Liver (tissue), 9 donors: Measurements from ENCODE around the gene NUDC. TPM values are rescaled to one million over a fixed set of nuclear protein-coding genes. Genes with fewer than 3 reads are reported as not detected.
A peak's percentile ranks its signal among the peaks of the same experiment; 100 is the strongest.
"Not testable (repeated sequence)": the region's sequence is repeated elsewhere in the genome, so short reads cannot be mapped to it uniquely, and the experiment has no call there.

Experiments used
- DNase-seq: peaks from one replicate; pipeline ENCODE4 v3.0.0-alpha.2; 2017; ENCODE audit warnings: low spot score
- H3K27ac ChIP-seq, 2 donors: one replicate each; pipeline ENCODE4 v1.7.0; 2013; ENCODE audit warnings: inconsistent platforms in 2 of 2, low read length in 2 of 2, control low read depth in 1 of 2, low read depth in 1 of 2, mild to moderate bottlenecking in 1 of 2
- H3K27me3 ChIP-seq, 4 donors: one replicate each; pipeline versions ENCODE4 v1.6.1 to v1.7.0; 2013; ENCODE audit warnings: low read length in 3 of 4, inconsistent platforms in 1 of 4, mild to moderate bottlenecking in 1 of 4, moderate library complexity in 1 of 4; ENCODE audit not compliant: control insufficient read depth in 4 of 4, insufficient read depth in 4 of 4
- H3K36me3 ChIP-seq, 4 donors: one replicate each; pipeline versions ENCODE4 v1.6.1 to v1.7.0; 2013; ENCODE audit warnings: low read length in 3 of 4, mild to moderate bottlenecking in 3 of 4, low read depth in 1 of 4, moderate library complexity in 1 of 4; ENCODE audit not compliant: control insufficient read depth in 4 of 4, insufficient read depth in 3 of 4
- H3K4me1 ChIP-seq, 4 donors: one replicate each; pipeline versions ENCODE4 v1.6.1 to v1.7.0; 2013; ENCODE audit warnings: low read length in 3 of 4, mild to moderate bottlenecking in 3 of 4, moderate library complexity in 1 of 4; ENCODE audit not compliant: control insufficient read depth in 4 of 4, insufficient read depth in 4 of 4
- H3K4me3 ChIP-seq, 3 donors: one replicate each; pipeline versions ENCODE4 v1.6.1 to v1.7.0; 2013; ENCODE audit warnings: low read length in 3 of 3, control low read depth in 1 of 3, low read depth in 1 of 3, mild to moderate bottlenecking in 1 of 3
- H3K9ac ChIP-seq, 2 donors: one replicate each; pipeline ENCODE4 v1.7.0; 2013; ENCODE audit warnings: low read length in 2 of 2, mild to moderate bottlenecking in 2 of 2, moderate library complexity in 2 of 2, control low read depth in 1 of 2, low read depth in 1 of 2
- H3K9me3 ChIP-seq, 4 donors: one replicate each; pipeline versions ENCODE4 v1.6.1 to v1.7.0; 2013; ENCODE audit warnings: low read length in 3 of 4; ENCODE audit not compliant: control insufficient read depth in 4 of 4
- EGR1 ChIP-seq, 2 donors: IDR thresholded peaks; 2 replicates each; pipeline ENCODE4 v1.6.1; 2016 to 2018; ENCODE audit warnings: antibody characterized with exemption in 2 of 2, low read depth in 2 of 2
- FOXA1 ChIP-seq: IDR thresholded peaks from 2 replicates; pipeline ENCODE4 v1.6.1; 2016; ENCODE audit warnings: antibody characterized with exemption
- GABPA ChIP-seq, 2 donors: IDR thresholded peaks in 1 of 2; conservative IDR thresholded peaks in 1 of 2; 2 replicates each; pipeline ENCODE4 v1.6.1; 2016; ENCODE audit warnings: antibody characterized with exemption in 2 of 2, mild to moderate bottlenecking in 1 of 2, moderate library complexity in 1 of 2
- HNF4A ChIP-seq, 2 donors: conservative IDR thresholded peaks; 2 replicates each; pipeline ENCODE4 v1.6.1; 2016; ENCODE audit warnings: antibody characterized with exemption in 2 of 2, mild to moderate bottlenecking in 2 of 2
- HNF4G ChIP-seq: IDR thresholded peaks from 2 replicates; pipeline ENCODE4 v1.6.1; 2016; ENCODE audit warnings: antibody characterized with exemption
- JUND ChIP-seq, 2 donors: IDR thresholded peaks; 2 replicates each; pipeline ENCODE4 v1.6.1; 2016; ENCODE audit warnings: antibody characterized with exemption in 2 of 2
- NR2F2 ChIP-seq: IDR thresholded peaks from 2 replicates; pipeline ENCODE4 v1.6.1; 2016; ENCODE audit warnings: antibody characterized with exemption
- RAD21 ChIP-seq, 2 donors: IDR thresholded peaks; 2 replicates each; pipeline ENCODE4 v1.6.1; 2016; ENCODE audit warnings: antibody characterized with exemption in 2 of 2, mild to moderate bottlenecking in 2 of 2
- RXRA ChIP-seq, 2 donors: IDR thresholded peaks; 2 replicates each; pipeline ENCODE4 v1.6.1; 2017 to 2018; ENCODE audit warnings: antibody characterized with exemption in 2 of 2, mild to moderate bottlenecking in 1 of 2
- SP1 ChIP-seq: IDR thresholded peaks from 2 replicates; pipeline ENCODE4 v1.6.1; 2018; ENCODE audit warnings: antibody characterized with exemption, mild to moderate bottlenecking
- YY1 ChIP-seq: IDR thresholded peaks from 2 replicates; pipeline ENCODE4 v1.6.1; 2016; ENCODE audit warnings: antibody characterized with exemption, mild to moderate bottlenecking
- WGBS: extraction: QIAGEN DNeasy Blood & Tissue Kit; methylation state at CpG from one replicate; pipeline ENCODE4 v1.1.7; 2013; 5-methylcytosine and 5-hydroxymethylcytosine counted together
- polyA plus RNA-seq, 2 donors: library from polyadenylated mRNA; stranded (reverse) in 1 of 2; unstranded in 1 of 2; fragments of 200-250 nt in 1 of 2; fragments of >200 nt in 1 of 2; fragmentation: Nextera tagmentation in 1 of 2; extraction: Ambion mirVana in 1 of 2; gene quantifications; one replicate each; pipeline versions ENCODE4 v1.2.1 to v1.2.3, GENCODE V29; 2013 to 2015
- total RNA-seq, 2 donors: library from RNA; depleted of rRNA; stranded (reverse); fragments of >200 nt; gene quantifications; one replicate each; pipeline ENCODE4 v1.2.3, GENCODE V29; 2014
- TF ChIP-seq, protein P1 (sequence below): IDR thresholded peaks from 2 replicates; pipeline ENCODE4 v1.6.1; 2016; ENCODE audit warnings: antibody characterized with exemption, mild to moderate bottlenecking
- TF ChIP-seq, protein P2 (sequence below): IDR thresholded peaks from 2 replicates; pipeline ENCODE4 v1.6.1; 2016; ENCODE audit warnings: antibody characterized with exemption
- TF ChIP-seq, protein P3 (sequence below): IDR thresholded peaks from 2 replicates; pipeline ENCODE4 v1.6.1; 2016; ENCODE audit warnings: antibody characterized with exemption
- TF ChIP-seq, protein P4 (sequence below): fragments of 150-350 bp; IDR thresholded peaks from 2 replicates; pipeline ENCODE4 v1.5.1; 2017; ENCODE audit warnings: improper control_type of control experiment, low read depth, low read length; ENCODE audit not compliant: missing input control
- donor health status: healthy.
- donor health status: healthy.
- donor health status: healthy.
- donor health status: healthy.
- donor health status: healthy.

Gene NUDC
- 10 to 100 TPM; 18.2 to 22.8 TPM for total RNA-seq
- 10 to 100 TPM; 49.7 to 50.7 TPM for polyA plus RNA-seq

DNA sequence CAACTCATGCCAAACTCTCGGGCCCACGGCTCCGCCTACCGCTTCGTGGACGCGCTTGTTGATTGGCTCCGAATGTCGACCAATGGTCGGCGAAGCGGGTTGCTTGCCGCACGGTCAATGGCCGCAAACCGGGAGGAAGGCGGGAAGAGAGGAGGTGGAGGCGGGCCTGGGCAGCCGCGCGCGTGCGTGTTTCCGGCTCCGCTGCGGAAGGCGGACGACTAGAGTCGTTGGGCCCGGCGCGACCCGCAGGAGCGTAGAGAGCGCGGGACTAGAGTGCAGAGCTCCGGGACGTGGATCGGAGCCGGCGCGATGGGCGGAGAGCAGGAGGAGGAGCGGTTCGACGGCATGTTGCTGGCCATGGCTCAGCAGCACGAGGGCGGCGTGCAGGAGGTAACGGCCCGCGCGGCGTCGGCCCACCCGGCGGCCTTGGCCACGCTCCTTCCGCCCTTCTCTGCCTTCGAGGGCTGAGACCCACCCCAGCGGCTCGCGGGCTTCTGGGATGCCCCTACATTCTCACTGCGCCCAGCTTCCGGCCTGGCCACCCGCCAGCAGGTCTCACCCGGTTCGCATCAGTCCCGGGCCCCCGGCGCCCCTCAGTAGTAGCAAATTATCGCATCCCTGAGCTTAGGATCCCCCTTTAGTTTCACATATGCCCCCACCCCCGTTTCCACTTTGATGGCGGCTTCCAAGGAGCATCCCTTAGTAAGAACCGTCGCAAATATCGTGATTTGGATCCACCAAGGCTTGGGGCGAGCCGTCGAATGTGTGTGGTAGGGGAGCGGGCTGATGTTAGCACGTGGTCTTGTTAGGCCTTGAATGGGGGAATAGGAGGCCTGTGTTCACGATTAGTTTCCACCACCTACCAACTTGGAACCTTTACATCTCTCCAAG, at the start of gene NUDC:
Gene NUDC (plus strand): TSS at position 204 of the 891 bp plus-strand sequence. CDS start 106 bp downstream, at position 310.
- under 1% methylated on average over 83 of the region's 83 CpGs for WGBS
- peaks cover 4 to 20% (median 12%) of the 10 kb centered on the region in 4 donors for H3K4me1 ChIP-seq

DNA sequence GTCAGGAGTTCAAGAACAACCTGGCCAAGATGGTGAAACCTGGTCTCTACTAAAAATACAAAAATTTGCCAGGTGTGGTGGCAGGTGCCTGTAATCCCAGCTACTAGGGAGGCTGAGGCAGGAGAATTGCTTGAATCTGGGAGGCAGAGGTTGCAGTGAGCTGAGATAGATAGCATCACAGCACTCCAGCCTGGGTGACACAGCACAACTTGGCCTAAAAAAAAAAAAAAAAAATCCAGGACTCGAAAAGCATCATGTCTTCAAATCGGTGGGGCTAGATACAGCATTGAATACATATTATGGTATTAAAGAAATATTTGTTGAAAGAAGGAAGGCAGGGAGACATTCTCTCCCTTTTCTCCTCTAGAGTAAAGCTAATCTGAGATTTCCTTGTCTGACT, 48.4 kb upstream of the NUDC start:
- 79% methylated on average over 2 of the region's 2 CpGs for WGBS
- H3K9me3 ChIP-seq, H3K4me1 ChIP-seq, H3K27ac ChIP-seq, DNase-seq, H3K27me3 ChIP-seq, H3K36me3 ChIP-seq, H3K4me3 ChIP-seq, H3K9ac ChIP-seq: not testable (repeated sequence)

More for the DNA sequence above, at the start of gene NUDC:
- Histone ChIP-seq H3K9me3 (no peaks in the 10 kb centered on the region), H3K36me3 (peaks cover 1 to 14% (median 11%) of the 10 kb centered on the region in 4 donors), H3K27me3 (no peaks in the 10 kb centered on the region), H3K4me3 (peak within 1 kb of the TSS; percentile 71 to 88 (median 74)), H3K9ac (peak within 1 kb of the TSS; percentile 60 to 81), H3K27ac (peak within 1 kb of the TSS; percentile 89 to 90)
- DNase-seq = peak; percentile 95
- TF ChIP-seq HNF4G = no peak
- TF ChIP-seq GABPA (IDR thresholded peaks at IDR 0.05 in 1 of 2, conservative IDR thresholded peaks at IDR 0.05 in 1 of 2) = peak; percentile 67 to 93
- TF ChIP-seq RAD21 (IDR thresholded peaks at IDR 0.05) = peak in 1 of 2 donors; percentile 33
- peak; percentile 86 for TF ChIP-seq SP1
- TF ChIP-seq, protein P1, sequence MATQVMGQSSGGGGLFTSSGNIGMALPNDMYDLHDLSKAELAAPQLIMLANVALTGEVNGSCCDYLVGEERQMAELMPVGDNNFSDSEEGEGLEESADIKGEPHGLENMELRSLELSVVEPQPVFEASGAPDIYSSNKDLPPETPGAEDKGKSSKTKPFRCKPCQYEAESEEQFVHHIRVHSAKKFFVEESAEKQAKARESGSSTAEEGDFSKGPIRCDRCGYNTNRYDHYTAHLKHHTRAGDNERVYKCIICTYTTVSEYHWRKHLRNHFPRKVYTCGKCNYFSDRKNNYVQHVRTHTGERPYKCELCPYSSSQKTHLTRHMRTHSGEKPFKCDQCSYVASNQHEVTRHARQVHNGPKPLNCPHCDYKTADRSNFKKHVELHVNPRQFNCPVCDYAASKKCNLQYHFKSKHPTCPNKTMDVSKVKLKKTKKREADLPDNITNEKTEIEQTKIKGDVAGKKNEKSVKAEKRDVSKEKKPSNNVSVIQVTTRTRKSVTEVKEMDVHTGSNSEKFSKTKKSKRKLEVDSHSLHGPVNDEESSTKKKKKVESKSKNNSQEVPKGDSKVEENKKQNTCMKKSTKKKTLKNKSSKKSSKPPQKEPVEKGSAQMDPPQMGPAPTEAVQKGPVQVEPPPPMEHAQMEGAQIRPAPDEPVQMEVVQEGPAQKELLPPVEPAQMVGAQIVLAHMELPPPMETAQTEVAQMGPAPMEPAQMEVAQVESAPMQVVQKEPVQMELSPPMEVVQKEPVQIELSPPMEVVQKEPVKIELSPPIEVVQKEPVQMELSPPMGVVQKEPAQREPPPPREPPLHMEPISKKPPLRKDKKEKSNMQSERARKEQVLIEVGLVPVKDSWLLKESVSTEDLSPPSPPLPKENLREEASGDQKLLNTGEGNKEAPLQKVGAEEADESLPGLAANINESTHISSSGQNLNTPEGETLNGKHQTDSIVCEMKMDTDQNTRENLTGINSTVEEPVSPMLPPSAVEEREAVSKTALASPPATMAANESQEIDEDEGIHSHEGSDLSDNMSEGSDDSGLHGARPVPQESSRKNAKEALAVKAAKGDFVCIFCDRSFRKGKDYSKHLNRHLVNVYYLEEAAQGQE = peak; percentile 85
- TF ChIP-seq, protein P2, sequence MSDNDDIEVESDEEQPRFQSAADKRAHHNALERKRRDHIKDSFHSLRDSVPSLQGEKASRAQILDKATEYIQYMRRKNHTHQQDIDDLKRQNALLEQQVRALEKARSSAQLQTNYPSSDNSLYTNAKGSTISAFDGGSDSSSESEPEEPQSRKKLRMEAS = peak; percentile 43
- TF ChIP-seq YY1 = peak; percentile 95
- TF ChIP-seq RXRA (IDR thresholded peaks at IDR 0.05) = peak; percentile 93 to 99
- TF ChIP-seq, protein P3, sequence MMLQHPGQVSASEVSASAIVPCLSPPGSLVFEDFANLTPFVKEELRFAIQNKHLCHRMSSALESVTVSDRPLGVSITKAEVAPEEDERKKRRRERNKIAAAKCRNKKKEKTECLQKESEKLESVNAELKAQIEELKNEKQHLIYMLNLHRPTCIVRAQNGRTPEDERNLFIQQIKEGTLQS = no peak
- no peak for TF ChIP-seq NR2F2
- peak in 1 of 2 donors; percentile 24 for TF ChIP-seq HNF4A (conservative IDR thresholded peaks at IDR 0.05)
- no peak for TF ChIP-seq JUND (IDR thresholded peaks at IDR 0.05)
- peak; percentile 46 for TF ChIP-seq FOXA1

DNA sequence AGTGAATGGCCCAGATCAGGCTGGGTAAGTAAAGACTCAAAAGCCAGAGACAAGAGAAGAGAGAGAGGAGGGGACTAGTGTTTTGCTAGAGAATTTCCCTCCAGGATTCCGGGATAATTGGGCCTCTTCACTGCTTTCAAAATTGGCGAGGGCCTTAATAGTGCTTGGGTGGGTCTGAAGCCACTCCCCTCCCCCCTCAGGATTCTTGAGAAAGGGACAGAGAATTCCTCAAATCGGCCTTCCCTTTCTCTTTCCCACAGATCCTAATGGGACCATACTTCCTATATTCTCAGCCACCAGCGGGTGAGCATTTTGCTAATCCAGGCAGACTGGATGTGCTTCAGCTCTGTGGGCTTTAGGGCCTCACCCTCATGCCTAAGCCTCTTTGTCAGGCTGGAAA, 46.6 kb upstream of the NUDC start:
- H3K27ac ChIP-seq = no peak overlapping the region
- no peaks in the 10 kb centered on the region for H3K27me3 ChIP-seq
- H3K9me3 ChIP-seq = no peaks in the 10 kb centered on the region
- WGBS = 82% methylated on average over 4 of the region's 4 CpGs
- H3K4me1 ChIP-seq = peaks cover 0 to 9% (median 6%) of the 10 kb centered on the region in 4 donors
- peaks cover 0 to 10% (median 7%) of the 10 kb centered on the region in 4 donors for H3K36me3 ChIP-seq
- H3K9ac ChIP-seq = no peak overlapping the region
- no peak overlapping the region for H3K4me3 ChIP-seq
- no peak for DNase-seq
- no peak for TF ChIP-seq RAD21 (IDR thresholded peaks at IDR 0.05)
- no peak for TF ChIP-seq HNF4G
- no peak for TF ChIP-seq YY1
- TF ChIP-seq, protein P1 = no peak
- TF ChIP-seq, protein P4, sequence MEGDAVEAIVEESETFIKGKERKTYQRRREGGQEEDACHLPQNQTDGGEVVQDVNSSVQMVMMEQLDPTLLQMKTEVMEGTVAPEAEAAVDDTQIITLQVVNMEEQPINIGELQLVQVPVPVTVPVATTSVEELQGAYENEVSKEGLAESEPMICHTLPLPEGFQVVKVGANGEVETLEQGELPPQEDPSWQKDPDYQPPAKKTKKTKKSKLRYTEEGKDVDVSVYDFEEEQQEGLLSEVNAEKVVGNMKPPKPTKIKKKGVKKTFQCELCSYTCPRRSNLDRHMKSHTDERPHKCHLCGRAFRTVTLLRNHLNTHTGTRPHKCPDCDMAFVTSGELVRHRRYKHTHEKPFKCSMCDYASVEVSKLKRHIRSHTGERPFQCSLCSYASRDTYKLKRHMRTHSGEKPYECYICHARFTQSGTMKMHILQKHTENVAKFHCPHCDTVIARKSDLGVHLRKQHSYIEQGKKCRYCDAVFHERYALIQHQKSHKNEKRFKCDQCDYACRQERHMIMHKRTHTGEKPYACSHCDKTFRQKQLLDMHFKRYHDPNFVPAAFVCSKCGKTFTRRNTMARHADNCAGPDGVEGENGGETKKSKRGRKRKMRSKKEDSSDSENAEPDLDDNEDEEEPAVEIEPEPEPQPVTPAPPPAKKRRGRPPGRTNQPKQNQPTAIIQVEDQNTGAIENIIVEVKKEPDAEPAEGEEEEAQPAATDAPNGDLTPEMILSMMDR = no peak
- TF ChIP-seq SP1 = no peak
- no peak for TF ChIP-seq EGR1 (IDR thresholded peaks at IDR 0.05; ENCODE audit: low read depth in 2 of 2)
- no peak for TF ChIP-seq GABPA (IDR thresholded peaks at IDR 0.05 in 1 of 2, conservative IDR thresholded peaks at IDR 0.05 in 1 of 2)
